IMR-90 (cell line): ENCODE results near the gene MAT2A. TPM values are rescaled to one million over a fixed set of nuclear protein-coding genes. Genes with fewer than 3 reads are reported as not detected.

ENCODE experiments used
- ATAC-seq: fragments of 200-7000 bp; cut with Tn5 transposase; 2 replicates; pipeline ENCODE4 v1.9.1; 2020; ENCODE audit warnings: low read depth, mild to moderate bottlenecking, moderate library complexity
- BruUV-seq: library from RNA; stranded (reverse); fragments of 400-500 nt; replicated peaks from 2 replicates; lab custom pipeline; 2021; lab: Mats Ljungman, UMichigan
- CTCF ChIA-PET: fragments of 300-600 bp; formaldehyde crosslinking; extraction: SDS; loops from one replicate; lab custom pipeline; 2021; ENCODE audit warnings: antibody characterized with exemption; lab: Yijun Ruan, JAX
- POLR2A ChIA-PET: fragments of 300-600 bp; sonication (Branson Sonifier 250); formaldehyde crosslinking; loops from one replicate; lab custom pipeline; 2022; ENCODE audit warnings: antibody characterized with exemption; ENCODE audit not compliant: unreplicated experiment; lab: Charles Lee
- DNase-seq: peaks from one replicate; pipeline ENCODE4 v3.0.0; 2013
- H2AFZ ChIP-seq: replicated peaks from 2 replicates; pipeline ENCODE3; 2013; ENCODE audit warnings: low read length, mild to moderate bottlenecking; ENCODE audit not compliant: poor library complexity
- H2AK5ac ChIP-seq: 2 replicates; pipeline ENCODE4 v1.6.1; 2013; ENCODE audit warnings: low read depth, low read length, inconsistent platforms
- H2AK9ac ChIP-seq: replicated peaks from 2 replicates; pipeline ENCODE3; 2013; ENCODE audit warnings: mild to moderate bottlenecking, low read depth, low read length, moderate library complexity; ENCODE audit not compliant: poor library complexity
- H2BK120ac ChIP-seq: 2 replicates; pipeline ENCODE4 v1.6.1; 2013; ENCODE audit warnings: low read depth, low read length, inconsistent platforms
- H2BK15ac ChIP-seq: 3 replicates; pipeline ENCODE4 v1.6.1; 2013; ENCODE audit warnings: low read depth, low read length, inconsistent platforms
- H2BK20ac ChIP-seq: 2 replicates; pipeline ENCODE4 v1.6.1; 2013; ENCODE audit warnings: low read depth, mild to moderate bottlenecking, inconsistent platforms, low read length, moderate library complexity
- H2BK5ac ChIP-seq: 2 replicates; pipeline ENCODE4 v1.6.1; 2013; ENCODE audit warnings: mild to moderate bottlenecking, low read depth, low read length, inconsistent platforms; ENCODE audit not compliant: poor library complexity, severe bottlenecking
- H3K14ac ChIP-seq: replicated peaks from 2 replicates; pipeline ENCODE4 v1.6.1; 2013; ENCODE audit warnings: low read depth, low read length, inconsistent platforms
- H3K18ac ChIP-seq: 2 replicates; pipeline ENCODE4 v1.6.1; 2013; ENCODE audit warnings: low read depth, low read length, control low read depth
- H3K23ac ChIP-seq: 2 replicates; pipeline ENCODE4 v1.6.1; 2013; ENCODE audit warnings: low read depth, low read length, inconsistent platforms
- H3K27ac ChIP-seq: 2 replicates; pipeline ENCODE4 v1.5.1; 2013; ENCODE audit warnings: mild to moderate bottlenecking, control low read depth, low read length; ENCODE audit not compliant: insufficient read depth
- H3K27me3 ChIP-seq: 2 replicates; pipeline ENCODE4 v1.6.1; 2013; ENCODE audit warnings: low read length; ENCODE audit not compliant: control insufficient read depth, insufficient read depth
- H3K36me3 ChIP-seq: 2 replicates; pipeline ENCODE4 v1.6.1; 2013; ENCODE audit warnings: low read length, mixed read lengths; ENCODE audit not compliant: control insufficient read depth, insufficient read depth
- H3K4ac ChIP-seq: 2 replicates; pipeline ENCODE4 v1.6.1; 2013; ENCODE audit warnings: low read depth, low read length, inconsistent platforms
- H3K4me1 ChIP-seq: 2 replicates; pipeline ENCODE4 v1.6.1; 2013; ENCODE audit warnings: low read length, mixed read lengths; ENCODE audit not compliant: control insufficient read depth, insufficient read depth
- H3K4me2 ChIP-seq: 2 replicates; pipeline ENCODE4 v1.6.1; 2013; ENCODE audit warnings: low read depth, mild to moderate bottlenecking, control low read depth, low read length, moderate library complexity
- H3K4me3 ChIP-seq: 2 replicates; pipeline ENCODE4 v1.5.1; 2013; ENCODE audit warnings: low read depth, mild to moderate bottlenecking, control low read depth, low read length, moderate library complexity; ENCODE audit not compliant: insufficient read depth
- H3K56ac ChIP-seq: 2 replicates; pipeline ENCODE4 v1.6.1; 2013; ENCODE audit warnings: low read length, inconsistent platforms; ENCODE audit not compliant: insufficient read depth; ENCODE audit errors: extremely low read depth
- H3K79me1 ChIP-seq, 2 experiments: 2 replicates each; pipeline ENCODE4 v1.6.1; 2013; ENCODE audit warnings: low read length in 2 of 2, inconsistent platforms in 1 of 2, low read depth in 1 of 2
- H3K9ac ChIP-seq: 2 replicates; pipeline ENCODE4 v1.6.1; 2013; ENCODE audit warnings: low read depth, low read length, control low read depth
- H3K9me1 ChIP-seq: 2 replicates; pipeline ENCODE4 v1.6.1; 2013; ENCODE audit warnings: low read length, inconsistent platforms; ENCODE audit not compliant: insufficient read depth
- H3K9me3 ChIP-seq: 2 replicates; pipeline ENCODE4 v1.6.1; 2013; ENCODE audit warnings: low read length; ENCODE audit not compliant: control insufficient read depth, insufficient read depth
- H4K20me1 ChIP-seq: 2 replicates; pipeline ENCODE4 v1.6.1; 2013; ENCODE audit warnings: low read length, inconsistent platforms; ENCODE audit not compliant: insufficient read depth
- H4K5ac ChIP-seq: 2 replicates; pipeline ENCODE4 v1.6.1; 2013; ENCODE audit warnings: mild to moderate bottlenecking, low read depth, low read length, control low read depth
- H4K8ac ChIP-seq, 2 experiments: 2 replicates each; pipeline ENCODE4 v1.6.1; 2013; ENCODE audit warnings: low read depth in 2 of 2, low read length in 2 of 2, control low read depth in 1 of 2, inconsistent platforms in 1 of 2
- H4K91ac ChIP-seq: 2 replicates; pipeline ENCODE4 v1.6.1; 2013; ENCODE audit warnings: low read depth, low read length, inconsistent platforms; ENCODE audit not compliant: insufficient read depth
- BHLHE40 ChIP-seq: fragments of 150-350 bp; IDR thresholded peaks from 2 replicates; pipeline ENCODE4 v1.6.1; 2016; ENCODE audit warnings: mild to moderate bottlenecking, low read depth, low read length
- CEBPB ChIP-seq: IDR thresholded peaks from 2 replicates; pipeline ENCODE4 v1.6.1; 2012; ENCODE audit warnings: low read depth, low read length, improper control_type of control experiment
- CHD1 ChIP-seq: IDR thresholded peaks from 2 replicates; pipeline ENCODE4 v1.6.1; 2012; ENCODE audit warnings: low read depth, low read length, improper control_type of control experiment
- FOS ChIP-seq: fragments of 150-350 bp; IDR thresholded peaks from 2 replicates; pipeline ENCODE4 v1.6.1; 2016; ENCODE audit warnings: low read depth, low read length
- MAFK ChIP-seq: IDR thresholded peaks from 2 replicates; pipeline ENCODE4 v1.6.1; 2012; ENCODE audit warnings: low read depth, low read length, improper control_type of control experiment
- MAZ ChIP-seq: IDR thresholded peaks from 2 replicates; pipeline ENCODE4 v1.6.1; 2012; ENCODE audit warnings: low read depth, mild to moderate bottlenecking, low read length, improper control_type of control experiment, moderate library complexity, borderline replicate concordance
- MXI1 ChIP-seq: IDR thresholded peaks from 2 replicates; pipeline ENCODE4 v1.6.1; 2012; ENCODE audit warnings: low read depth, mild to moderate bottlenecking, low read length, moderate library complexity, borderline replicate concordance
- NFE2L2 ChIP-seq: fragments of 150-350 bp; IDR thresholded peaks from 2 replicates; pipeline ENCODE4 v1.6.1; 2016; ENCODE audit warnings: low read depth, mild to moderate bottlenecking, low read length
- POLR2A ChIP-seq: IDR thresholded peaks from 2 replicates; pipeline ENCODE4 v1.6.1; 2012; ENCODE audit warnings: mild to moderate bottlenecking, low read depth, low read length
- RAD21 ChIP-seq: IDR thresholded peaks from 2 replicates; pipeline ENCODE4 v1.6.1; 2012; ENCODE audit warnings: low read length, improper control_type of control experiment
- RFX5 ChIP-seq: IDR thresholded peaks from 2 replicates; pipeline ENCODE4 v1.8.0; 2012; ENCODE audit warnings: low read depth, mild to moderate bottlenecking, low read length, moderate library complexity
- SMC3 ChIP-seq: fragments of 150-350 bp; IDR thresholded peaks from 2 replicates; pipeline ENCODE4 v1.6.1; 2016; ENCODE audit warnings: low read depth, mild to moderate bottlenecking, antibody characterized with exemption, low read length, moderate library complexity
- USF2 ChIP-seq: fragments of 150-350 bp; IDR thresholded peaks from 2 replicates; pipeline ENCODE4 v1.6.1; 2017; ENCODE audit warnings: mild to moderate bottlenecking, antibody characterized with exemption, low read length, low read depth
- WGBS, 2 experiments: methylation state at CpG; one replicate each; pipeline versions ENCODE4 v1.1.5 to v1.1.7; 2013; ENCODE audit warnings: missing lambda C conversion rate in 2 of 2; ENCODE audit not compliant: insufficient read length in 1 of 2; ENCODE audit errors: extremely low coverage in 2 of 2; 5-methylcytosine and 5-hydroxymethylcytosine counted together
- dilution Hi-C: fragments of 300-500 bp; cut with HindIII; formaldehyde crosslinking; loops from one replicate; pipeline ENCODE4 v1.14.3; 2018; ENCODE audit warnings: low sequenced_read_pairs; ENCODE audit not compliant: unreplicated experiment
- in situ Hi-C: fragments of 300-500 bp; cut with MboI; formaldehyde crosslinking; loops from 3 replicates; pipeline ENCODE4 v1.14.3; 2019; ENCODE audit warnings: low sequenced_read_pairs, inconsistent platforms, mixed read lengths
- intact Hi-C: fragments of 100-400 bp; cut with micrococcal nuclease; formaldehyde crosslinking; loops from 2 replicates; pipeline ENCODE4 v1.10.0; 2022
- polyA plus RNA-seq, 3 experiments: library from polyadenylated mRNA; depleted of rRNA; stranded (reverse); fragments of >200 nt; gene quantifications; 2 replicates each; pipeline ENCODE4 v1.2.3, GENCODE V29; 2012; ENCODE audit warnings: low replicate concordance in 1 of 3
- total RNA-seq: library from RNA; depleted of rRNA; stranded (reverse); fragments of >200 nt; gene quantifications from 2 replicates; pipeline ENCODE4 v1.2.3, GENCODE V29; 2012
- TF ChIP-seq, protein P1 (sequence below): fragments of 150-350 bp; IDR thresholded peaks from 2 replicates; pipeline ENCODE4 v1.6.1; 2016; ENCODE audit warnings: low read depth, mild to moderate bottlenecking, low read length, moderate library complexity, borderline replicate concordance

The MAT2A gene
- total and polyA plus RNA-seq, 2 of the 4 experiments (the other 2 are of a cell fraction) = 94.1 to 223 TPM

- no peak for TF ChIP-seq RFX5
Measured at GRCh38 chr2:85554980-85555612, 16.1 kb downstream of the MAT2A start (continued).

DNA sequence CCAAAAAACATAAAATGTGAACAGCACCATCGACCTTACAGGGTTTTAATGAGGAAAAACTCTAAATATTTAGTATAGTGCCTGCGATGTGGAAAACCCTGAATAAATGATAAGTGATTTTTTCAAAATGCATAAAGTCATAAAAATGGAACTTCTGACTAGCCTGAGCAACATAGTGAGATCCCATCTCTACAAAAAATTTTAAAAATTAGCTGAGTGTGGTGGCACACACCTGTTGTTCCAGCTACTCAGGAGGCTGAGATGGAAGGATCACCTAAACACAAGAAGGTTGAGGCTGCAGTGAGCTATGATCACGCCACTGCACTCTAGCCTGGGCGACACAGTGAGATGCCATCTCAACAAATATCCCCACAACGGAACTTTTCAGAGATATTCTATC, 18.2 kb downstream of the MAT2A start:
- no peak overlapping the region for H4K8ac ChIP-seq
- BruUV-seq = no TSS peak
- no peak overlapping the region for H2AK9ac ChIP-seq
- no peaks in the 10 kb centered on the region for H3K27me3 ChIP-seq
- no peak overlapping the region for H4K91ac ChIP-seq
- H2BK15ac ChIP-seq = no peak overlapping the region
- H2AFZ ChIP-seq = no peak overlapping the region
- in situ Hi-C loops (loop anchor here (10.0 kb wide), 1 partner anchor 492 kb away; no protein-coding TSS in a partner anchor), intact Hi-C loops (no loop called here), dilution Hi-C loops (no loop called here)
- no peak overlapping the region for H3K4ac ChIP-seq
- no peak overlapping the region for H3K23ac ChIP-seq
- CTCF ChIA-PET = interaction anchor here (0.5 to 1.6 kb wide), 2 partner anchors 136 to 492 kb away, joined by 5 to 6 read pairs; no protein-coding TSS in a partner anchor
- POLR2A ChIA-PET = interaction anchor here (0.5 kb wide), 2 partner anchors 18 to 63 kb away, joined by 3 read pairs; no protein-coding TSS in a partner anchor
- peaks cover 35% of the 10 kb centered on the region for H3K36me3 ChIP-seq
- H2BK20ac ChIP-seq = no peak overlapping the region
- no peak overlapping the region for H3K14ac ChIP-seq
- no peak overlapping the region for H4K5ac ChIP-seq
- peaks cover 3% of the 10 kb centered on the region; the same call in 1 of the 2 replicates for H3K4me1 ChIP-seq
- H3K79me1 ChIP-seq = peaks cover 19 to 58% of the 10 kb centered on the region in 2 experiments
- H4K20me1 ChIP-seq = no peaks in the 10 kb centered on the region
- ATAC-seq = no peak
- DNase-seq = no peak
- H3K56ac ChIP-seq = no peak overlapping the region
- no peaks in the 10 kb centered on the region for H3K9me3 ChIP-seq
- no peak overlapping the region for H3K18ac ChIP-seq
- H3K4me2 ChIP-seq = no peak overlapping the region
- TF ChIP-seq USF2 = no peak
- TF ChIP-seq MXI1 = no peak
- no peak for TF ChIP-seq RFX5
- no peak for TF ChIP-seq FOS
- TF ChIP-seq NFE2L2 = no peak
- no peak for TF ChIP-seq MAFK
- TF ChIP-seq SMC3 = no peak
- TF ChIP-seq CHD1 = no peak
- no peak for TF ChIP-seq POLR2A
- TF ChIP-seq, protein P1, sequence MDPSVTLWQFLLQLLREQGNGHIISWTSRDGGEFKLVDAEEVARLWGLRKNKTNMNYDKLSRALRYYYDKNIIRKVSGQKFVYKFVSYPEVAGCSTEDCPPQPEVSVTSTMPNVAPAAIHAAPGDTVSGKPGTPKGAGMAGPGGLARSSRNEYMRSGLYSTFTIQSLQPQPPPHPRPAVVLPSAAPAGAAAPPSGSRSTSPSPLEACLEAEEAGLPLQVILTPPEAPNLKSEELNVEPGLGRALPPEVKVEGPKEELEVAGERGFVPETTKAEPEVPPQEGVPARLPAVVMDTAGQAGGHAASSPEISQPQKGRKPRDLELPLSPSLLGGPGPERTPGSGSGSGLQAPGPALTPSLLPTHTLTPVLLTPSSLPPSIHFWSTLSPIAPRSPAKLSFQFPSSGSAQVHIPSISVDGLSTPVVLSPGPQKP = no peak
- no peak for TF ChIP-seq RAD21
- TF ChIP-seq BHLHE40 = no peak
- no peak for TF ChIP-seq CEBPB
- no peak for TF ChIP-seq MAZ
- no peak overlapping the region for H3K27ac ChIP-seq
- H2BK120ac ChIP-seq = no peak overlapping the region
- peaks cover 8% of the 10 kb centered on the region; the same call in 1 of the 2 replicates for H3K9me1 ChIP-seq
- no peak overlapping the region for H2BK5ac ChIP-seq
- H3K4me3 ChIP-seq = no peak overlapping the region
- 89% methylated on average over 3 of the region's 5 CpGs; no CpG with 5 or more reads in 1 of the 2 experiments for WGBS, 2 experiments
- no peak overlapping the region for H2AK5ac ChIP-seq
- H3K9ac ChIP-seq = no peak overlapping the region
